KG1 (cell line): ENCODE results near the gene PERP.

ENCODE experiments used
- DNase-seq: peaks from one replicate; lab custom pipeline; 2025; lab: John Stamatoyannopoulos, UW

Gene PERP

DNA sequence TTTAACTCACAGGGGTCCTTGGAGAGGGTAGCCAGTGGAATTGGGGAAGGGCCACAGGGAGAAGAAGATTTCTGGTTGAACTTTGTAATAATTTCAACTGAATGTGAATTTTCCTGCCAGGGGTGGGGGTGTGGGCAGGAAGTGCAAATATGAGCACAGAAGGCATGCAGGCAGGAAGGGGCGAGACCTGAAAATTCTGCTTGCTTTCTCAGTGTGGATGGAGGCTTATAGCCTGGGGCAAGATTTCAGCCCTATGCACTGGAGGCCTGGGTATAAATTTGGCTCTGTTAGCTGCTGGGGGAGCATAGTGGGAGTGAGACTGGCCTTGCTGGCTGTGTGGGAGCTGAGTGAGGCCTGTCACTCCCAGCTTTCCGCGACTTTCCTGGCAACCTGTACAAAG lies 54.4 kb downstream of the PERP start:
- DNase-seq = no peak

DNA sequence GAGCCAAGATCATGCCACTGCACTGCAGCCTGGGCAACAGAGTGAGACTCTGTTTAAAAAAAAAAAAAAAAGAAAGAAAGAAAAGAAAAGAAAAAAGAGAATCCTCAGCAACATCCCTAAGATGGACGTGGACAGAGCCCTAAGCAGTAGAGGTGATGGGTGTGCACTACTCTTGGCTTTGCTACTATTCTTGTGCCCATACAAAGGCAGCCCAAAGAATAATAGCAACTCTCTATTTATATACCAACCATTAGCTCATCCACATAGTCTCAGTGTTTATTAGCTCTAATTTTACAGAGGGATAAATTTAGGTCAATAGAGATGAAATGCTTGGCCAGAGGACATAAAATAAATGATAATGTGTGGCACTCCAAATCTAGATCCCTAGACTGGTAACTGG lies 62.2 kb downstream of the PERP start:
- no peak for DNase-seq

DNA sequence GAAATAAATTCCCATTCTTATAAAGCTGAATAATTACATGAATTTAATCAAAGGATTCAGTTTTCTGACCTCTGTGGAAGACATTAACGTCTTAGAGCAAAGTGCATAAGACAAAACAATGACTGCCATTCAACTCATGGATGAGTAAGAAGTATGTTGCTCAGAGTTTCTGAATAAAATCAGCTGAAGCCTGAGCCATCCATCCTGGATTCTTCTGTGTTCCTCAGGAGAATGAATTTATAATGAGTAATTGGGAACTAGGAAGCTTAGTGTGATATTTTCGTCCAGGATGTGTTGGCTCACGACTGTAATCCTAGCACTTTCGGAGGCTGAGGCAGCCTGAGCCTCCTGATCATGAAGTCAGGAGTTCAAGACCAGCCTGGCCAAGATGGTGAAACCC lies 62.8 kb downstream of the PERP start:
- no peak for DNase-seq
